Upper lobe of left lung (tissue), 6 donors: ENCODE measurements around the gene DAPK3. TPM values are rescaled to one million over a fixed set of nuclear protein-coding genes. Genes with fewer than 3 reads are reported as not detected.

Source experiments
- ATAC-seq, 2 donors: fragments of 200-7000 bp; cut with Tn5 transposase; one replicate each; pipeline ENCODE4 v1.9.1; 2022; ENCODE audit warnings: mild to moderate bottlenecking in 2 of 2, moderate library complexity in 2 of 2; ENCODE audit not compliant: low FRiP score in 2 of 2
- DNase-seq, 2 donors: peaks; one replicate each; pipeline ENCODE4 v3.0.0-alpha.2; 2019 to 2020
- H3K27ac ChIP-seq, 4 donors: fragments of 200-600 bp; sonication (generic); one replicate each; pipeline ENCODE4 v1.5.1; 2016 to 2019
- H3K27me3 ChIP-seq, 4 donors: fragments of 200-600 bp; sonication (generic); one replicate each; pipeline ENCODE4 v1.5.1; 2017 to 2019
- H3K36me3 ChIP-seq, 4 donors: fragments of 200-600 bp; sonication (generic); one replicate each; pipeline ENCODE4 v1.5.1; 2016 to 2019
- H3K4me1 ChIP-seq, 4 donors: fragments of 200-600 bp; sonication (generic); one replicate each; pipeline ENCODE4 v1.5.1; 2018 to 2019
- H3K4me3 ChIP-seq, 4 donors: fragments of 200-600 bp; sonication (generic); one replicate each; pipeline ENCODE4 v1.5.1; 2017 to 2019; ENCODE audit warnings: mild to moderate bottlenecking in 2 of 4, moderate library complexity in 1 of 4
- H3K9me3 ChIP-seq, 4 donors: fragments of 200-600 bp; sonication (generic); one replicate each; pipeline ENCODE4 v1.5.1; 2018 to 2019
- CTCF ChIP-seq, 6 experiments: fragments of 450-650 bp in 4 of 6; fragments of 200-600 bp in 2 of 6; sonication (generic) in 2 of 6; IDR thresholded peaks; one replicate each; pipeline ENCODE4 v1.5.1; 2016 to 2019; ENCODE audit warnings: antibody characterized with exemption in 6 of 6
- EP300 ChIP-seq, 4 donors: sonication (generic); formaldehyde crosslinking; IDR thresholded peaks; one replicate each; pipeline ENCODE4 v1.5.1; 2017; ENCODE audit warnings: antibody characterized with exemption in 4 of 4, control low read depth in 2 of 4
- POLR2A ChIP-seq, 4 donors: fragments of 450-650 bp; IDR thresholded peaks; one replicate each; pipeline ENCODE4 v1.5.1; 2016 to 2017; ENCODE audit warnings: antibody characterized with exemption in 4 of 4, mild to moderate bottlenecking in 2 of 4
- POLR2AphosphoS5 ChIP-seq, 2 donors: sonication (generic); formaldehyde crosslinking; IDR thresholded peaks; one replicate each; pipeline ENCODE4 v1.5.1; 2017; ENCODE audit warnings: antibody characterized with exemption in 2 of 2
- WGBS, 2 donors: methylation state at CpG; one replicate each; pipeline ENCODE4 v1.1.5; 2017 to 2018; 5-methylcytosine and 5-hydroxymethylcytosine counted together
- total RNA-seq, 6 donors: library from RNA; depleted of rRNA in 4 of 6; stranded (reverse); fragments of >200 nt in 4 of 6; gene quantifications; one replicate each; pipeline versions ENCODE4 v1.1.0 to v1.2.1, GENCODE V29; 2016 to 2021
- donor health status: DM: no; HTN: no; CAD: no; lungs with moderate emphysema.
- donor health status: DM: no; HTN: yes; CAD: no; lungs with severe emphysema.

The DAPK3 gene
- total RNA-seq, 6 donors from 2014 or later, result 54.3 to 107 (median 80.6) TPM

GRCh38 chr19:3966051-3967017 is 4.6 kb downstream of the DAPK3 start:
- TF ChIP-seq POLR2A (IDR thresholded peaks at IDR 0.05), result no peak
- TF ChIP-seq POLR2AphosphoS5 (IDR thresholded peaks at IDR 0.05), result no peak
- TF ChIP-seq CTCF (IDR thresholded peaks at IDR 0.05), result no peak
- no peak for TF ChIP-seq EP300 (IDR thresholded peaks at IDR 0.05)
- H3K27me3 ChIP-seq, result no peaks in the 10 kb centered on the region
- H3K4me1 ChIP-seq, result peaks cover 36 to 59% (median 46%) of the 10 kb centered on the region in 4 donors
- DNase-seq (no peak), ATAC-seq (no peak)
- peak overlapping the region; percentile 79 to 97 (median 87) for H3K27ac ChIP-seq
- no peaks in the 10 kb centered on the region for H3K9me3 ChIP-seq
- 86 to 89% methylated on average over 23 to 30 of the region's 30 CpGs for WGBS, 2 donors
- H3K36me3 ChIP-seq, result peaks cover 9 to 77% (median 65%) of the 10 kb centered on the region in 4 donors
- H3K4me3 ChIP-seq, result no peak overlapping the region

DNA sequence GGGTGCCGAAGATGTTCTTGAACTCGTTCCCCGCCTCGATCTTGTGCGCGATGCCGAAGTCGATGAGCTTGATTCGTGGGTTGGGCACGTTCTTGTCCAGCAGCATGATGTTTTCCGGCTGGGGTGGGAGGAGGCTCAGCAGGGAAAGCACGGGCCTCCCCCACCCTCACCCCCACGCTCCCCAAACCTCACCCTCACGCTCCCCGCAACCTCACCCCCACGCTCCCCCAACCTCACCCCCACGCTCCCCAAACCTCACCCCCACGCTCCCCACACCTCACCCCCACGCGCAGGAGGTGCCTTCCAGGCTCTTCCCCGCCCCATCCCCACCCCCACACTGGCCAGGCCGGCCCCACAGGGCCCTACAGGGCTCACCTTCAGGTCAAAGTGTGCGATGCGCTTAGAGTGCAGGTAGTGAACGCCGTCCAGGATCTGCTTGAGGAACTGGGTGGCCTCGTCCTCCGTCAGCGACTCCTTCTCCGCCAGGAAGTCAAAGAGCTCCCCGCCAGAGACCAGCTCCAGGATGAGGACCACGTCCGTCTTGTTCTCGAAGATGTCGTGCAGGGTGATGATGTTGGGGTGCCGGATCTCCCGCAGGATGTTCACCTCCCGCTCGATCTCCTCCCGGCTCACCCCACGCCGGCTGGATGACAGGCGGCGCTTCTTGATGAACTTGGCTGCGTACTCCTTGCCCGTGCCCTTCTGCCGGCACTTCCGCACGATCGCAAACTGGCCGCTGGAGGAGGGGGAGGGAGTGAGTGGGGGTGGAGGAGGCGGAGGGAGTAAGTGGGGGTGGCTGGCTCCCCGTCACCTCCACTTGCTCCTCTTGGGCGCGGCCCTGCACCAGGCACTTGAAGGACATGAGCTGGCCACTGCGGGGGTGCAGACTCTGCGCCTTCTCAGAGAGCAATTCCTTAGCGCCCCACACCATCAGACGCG is 6.4 kb downstream of the DAPK3 start:
- WGBS, 2 donors, result 91 to 94% methylated on average over 50 of the region's 60 CpGs
- H3K27ac ChIP-seq, result peak overlapping the region in 1 of 4 donors; percentile 79
- H3K27me3 ChIP-seq, result no peaks in the 10 kb centered on the region
- H3K4me1 ChIP-seq, result peaks cover 26 to 47% (median 37%) of the 10 kb centered on the region in 4 donors
- peaks cover 21 to 95% (median 83%) of the 10 kb centered on the region in 4 donors for H3K36me3 ChIP-seq
- H3K4me3 ChIP-seq, result no peak overlapping the region
- TF ChIP-seq EP300 (IDR thresholded peaks at IDR 0.05) (no peak), POLR2A (IDR thresholded peaks at IDR 0.05) (no peak)
- ATAC-seq (no peak), DNase-seq (peak in 1 of 2 donors; percentile 68)
- no peaks in the 10 kb centered on the region for H3K9me3 ChIP-seq

DNA sequence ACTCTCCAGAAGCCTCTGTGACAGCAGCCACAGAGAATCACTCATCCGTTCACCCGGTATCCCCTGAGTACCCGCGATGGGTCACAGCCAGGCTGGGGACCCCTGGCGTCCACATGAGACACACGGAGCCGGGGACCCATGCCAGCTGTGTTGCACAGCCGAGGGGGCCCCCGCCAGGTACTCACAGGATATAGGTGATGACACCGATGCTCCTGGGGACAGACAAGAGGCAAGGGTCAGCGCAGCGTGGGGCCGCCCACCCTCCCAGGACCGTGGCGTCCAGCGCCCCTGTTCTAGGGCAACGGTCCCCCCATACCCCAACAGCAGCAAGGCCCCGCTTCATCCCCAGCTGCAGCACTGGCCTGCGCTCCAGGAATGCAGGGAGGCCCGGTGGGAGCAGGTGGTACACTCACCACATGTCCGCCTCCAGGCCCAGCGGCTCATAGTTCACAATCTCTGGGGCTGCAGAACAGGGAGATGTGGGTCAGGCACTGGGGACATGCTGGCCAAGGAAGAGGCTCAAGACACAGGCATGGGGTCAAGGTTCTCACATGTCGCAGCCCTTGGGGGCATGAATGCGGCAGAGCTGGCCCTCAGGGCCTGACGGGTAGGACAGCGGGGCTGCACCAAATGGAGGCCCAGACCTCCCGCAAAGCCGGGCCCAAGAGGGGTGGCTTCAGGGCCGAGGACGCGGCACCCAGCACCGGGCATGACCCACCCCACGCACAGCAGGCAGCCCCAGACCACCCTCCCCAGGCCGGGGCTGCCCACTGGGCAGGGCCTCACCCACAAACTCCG is 7.2 kb downstream of the DAPK3 start:
- 94% methylated on average over 18 of the region's 35 CpGs; no CpG with 5 or more reads in 1 of the 2 donors for WGBS, 2 donors
- no peak for ATAC-seq
- no peak overlapping the region for H3K4me3 ChIP-seq
- no peak overlapping the region for H3K27ac ChIP-seq
- H3K27me3 ChIP-seq, result no peaks in the 10 kb centered on the region
- peaks cover 30 to 98% (median 91%) of the 10 kb centered on the region in 4 donors for H3K36me3 ChIP-seq
- TF ChIP-seq POLR2AphosphoS5 (IDR thresholded peaks at IDR 0.05) (no peak), CTCF (IDR thresholded peaks at IDR 0.05) (no peak), EP300 (IDR thresholded peaks at IDR 0.05) (no peak), POLR2A (IDR thresholded peaks at IDR 0.05) (no peak)
- H3K4me1 ChIP-seq, result peaks cover 18 to 38% (median 29%) of the 10 kb centered on the region in 4 donors
- no peaks in the 10 kb centered on the region for H3K9me3 ChIP-seq
- peak in 1 of 2 donors; percentile 82 for DNase-seq

- WGBS, 2 donors, result 80 to 96% methylated on average over 6 to 18 of the region's 24 CpGs
- DNase-seq (peak in 1 of 2 donors; percentile 71), ATAC-seq (no peak)
- H3K27ac ChIP-seq, result no peak overlapping the region
- peaks cover 0 to 11% (median 2%) of the 10 kb centered on the region in 4 donors for H3K4me1 ChIP-seq
- H3K36me3 ChIP-seq, result peaks cover 31 to 98% (median 87%) of the 10 kb centered on the region in 4 donors
- TF ChIP-seq POLR2AphosphoS5 (IDR thresholded peaks at IDR 0.05) (no peak), EP300 (IDR thresholded peaks at IDR 0.05) (no peak), CTCF (IDR thresholded peaks at IDR 0.05) (no peak), POLR2A (IDR thresholded peaks at IDR 0.05) (no peak)
- H3K9me3 ChIP-seq, result no peaks in the 10 kb centered on the region
- H3K4me3 ChIP-seq, result no peak overlapping the region
- H3K27me3 ChIP-seq, result no peaks in the 10 kb centered on the region
Observed at GRCh38 chr19:3961007-3961406, 9.9 kb downstream of the DAPK3 start.
